Measurements from ENCODE around the gene SLITRK3. TPM values are rescaled to one million over a fixed set of nuclear protein-coding genes. Genes with fewer than 3 reads are reported as not detected.

The SLITRK3 gene, protein sequence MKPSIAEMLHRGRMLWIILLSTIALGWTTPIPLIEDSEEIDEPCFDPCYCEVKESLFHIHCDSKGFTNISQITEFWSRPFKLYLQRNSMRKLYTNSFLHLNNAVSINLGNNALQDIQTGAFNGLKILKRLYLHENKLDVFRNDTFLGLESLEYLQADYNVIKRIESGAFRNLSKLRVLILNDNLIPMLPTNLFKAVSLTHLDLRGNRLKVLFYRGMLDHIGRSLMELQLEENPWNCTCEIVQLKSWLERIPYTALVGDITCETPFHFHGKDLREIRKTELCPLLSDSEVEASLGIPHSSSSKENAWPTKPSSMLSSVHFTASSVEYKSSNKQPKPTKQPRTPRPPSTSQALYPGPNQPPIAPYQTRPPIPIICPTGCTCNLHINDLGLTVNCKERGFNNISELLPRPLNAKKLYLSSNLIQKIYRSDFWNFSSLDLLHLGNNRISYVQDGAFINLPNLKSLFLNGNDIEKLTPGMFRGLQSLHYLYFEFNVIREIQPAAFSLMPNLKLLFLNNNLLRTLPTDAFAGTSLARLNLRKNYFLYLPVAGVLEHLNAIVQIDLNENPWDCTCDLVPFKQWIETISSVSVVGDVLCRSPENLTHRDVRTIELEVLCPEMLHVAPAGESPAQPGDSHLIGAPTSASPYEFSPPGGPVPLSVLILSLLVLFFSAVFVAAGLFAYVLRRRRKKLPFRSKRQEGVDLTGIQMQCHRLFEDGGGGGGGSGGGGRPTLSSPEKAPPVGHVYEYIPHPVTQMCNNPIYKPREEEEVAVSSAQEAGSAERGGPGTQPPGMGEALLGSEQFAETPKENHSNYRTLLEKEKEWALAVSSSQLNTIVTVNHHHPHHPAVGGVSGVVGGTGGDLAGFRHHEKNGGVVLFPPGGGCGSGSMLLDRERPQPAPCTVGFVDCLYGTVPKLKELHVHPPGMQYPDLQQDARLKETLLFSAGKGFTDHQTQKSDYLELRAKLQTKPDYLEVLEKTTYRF
- total RNA-seq, result 0.71 to 0.87 TPM (median 0.81 TPM) in 3 replicates

- peaks cover 82% of the 10 kb centered on the region for H3K27me3 Mint-ChIP-seq (ENCODE audit: low read depth)
- no peaks in the 10 kb centered on the region for H3K36me3 Mint-ChIP-seq
- H3K4me3 Mint-ChIP-seq, result peak within 1 kb of the TSS; percentile 73
- H3K9me3 Mint-ChIP-seq, result no peaks in the 10 kb centered on the region
- TF ChIP-seq CTCF (IDR thresholded peaks at IDR 0.05; ENCODE audit: unreplicated experiment), result no peak
- H3K27ac Mint-ChIP-seq, result no peak within 1 kb of the TSS
- DNase-seq (ENCODE audit: low spot score in 2 of 2, unreplicated experiment in 2 of 2), result no peak
- H3K4me1 Mint-ChIP-seq, result peaks cover 44% of the 10 kb centered on the region
Measured at GRCh38 chr3:165195640-165196576, at the start of gene SLITRK3. SLITRK3 (minus strand) TSS chr3:165196384; CDS start chr3:165190830, 5,554 bp downstream.

GRCh38 chr3:165243597-165243996 is 47.4 kb upstream of the SLITRK3 start:
- H3K27ac Mint-ChIP-seq, result no peak overlapping the region
- peaks cover 16% of the 10 kb centered on the region for H3K9me3 Mint-ChIP-seq
- H3K4me3 Mint-ChIP-seq, result no peak overlapping the region
- H3K27me3 Mint-ChIP-seq (ENCODE audit: low read depth), result peaks cover 5% of the 10 kb centered on the region
- H3K36me3 Mint-ChIP-seq, result no peaks in the 10 kb centered on the region
- no peak for TF ChIP-seq CTCF (IDR thresholded peaks at IDR 0.05; ENCODE audit: unreplicated experiment)
- no peaks in the 10 kb centered on the region for H3K4me1 Mint-ChIP-seq
- DNase-seq (ENCODE audit: low spot score in 2 of 2, unreplicated experiment in 2 of 2), result no peak

DNA sequence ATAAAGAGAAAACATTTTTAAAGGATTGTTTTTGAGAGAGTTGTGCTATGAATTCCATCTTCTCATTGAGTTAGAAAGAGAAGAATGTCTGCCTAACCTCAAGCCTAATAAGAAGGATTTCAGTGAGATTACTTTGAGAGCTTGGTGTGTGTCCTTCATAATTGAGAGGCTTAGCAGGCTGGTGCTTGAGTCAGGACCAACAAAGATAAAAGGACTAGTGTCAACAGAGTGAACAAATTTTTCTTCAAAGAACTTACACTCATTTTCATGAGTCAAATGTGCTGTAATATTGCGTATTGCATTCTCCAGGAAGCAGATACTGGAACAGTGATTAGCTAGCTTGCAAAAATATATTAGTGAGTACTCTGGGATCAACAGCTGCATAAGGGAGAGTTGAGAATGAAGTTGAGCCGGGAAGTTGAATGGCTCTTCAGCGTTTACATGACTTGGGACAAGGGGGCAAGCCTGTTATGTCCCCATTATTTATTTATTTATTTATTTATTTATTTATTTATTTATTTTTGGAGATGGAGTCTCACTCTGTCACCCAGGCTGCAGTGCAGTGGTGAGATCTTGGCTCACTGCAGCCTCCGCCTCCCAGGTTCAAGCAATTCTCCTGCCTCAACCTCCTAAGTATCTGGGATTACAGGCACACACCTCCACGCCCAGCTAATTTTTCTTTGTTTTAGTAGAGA is 37.5 kb upstream of the SLITRK3 start:
- peaks cover 2% of the 10 kb centered on the region for H3K4me1 Mint-ChIP-seq
- DNase-seq (ENCODE audit: low spot score in 2 of 2, unreplicated experiment in 2 of 2), result no peak
- no peak overlapping the region for H3K27ac Mint-ChIP-seq
- H3K27me3 Mint-ChIP-seq (ENCODE audit: low read depth), result peaks cover 14% of the 10 kb centered on the region
- no peak for TF ChIP-seq CTCF (IDR thresholded peaks at IDR 0.05; ENCODE audit: unreplicated experiment)
- no peaks in the 10 kb centered on the region for H3K9me3 Mint-ChIP-seq
- no peaks in the 10 kb centered on the region for H3K36me3 Mint-ChIP-seq
- no peak overlapping the region for H3K4me3 Mint-ChIP-seq

- no peak for TF ChIP-seq CTCF (IDR thresholded peaks at IDR 0.05; ENCODE audit: unreplicated experiment)
- no peak overlapping the region for H3K27ac Mint-ChIP-seq
- no peaks in the 10 kb centered on the region for H3K4me1 Mint-ChIP-seq
- H3K36me3 Mint-ChIP-seq, result no peaks in the 10 kb centered on the region
- H3K27me3 Mint-ChIP-seq (ENCODE audit: low read depth), result peaks cover 41% of the 10 kb centered on the region
- no peaks in the 10 kb centered on the region for H3K9me3 Mint-ChIP-seq
- no peak overlapping the region for H3K4me3 Mint-ChIP-seq
- no peak for DNase-seq (ENCODE audit: low spot score in 2 of 2, unreplicated experiment in 2 of 2)
Measured at GRCh38 chr3:165225604-165226003, 29.4 kb upstream of the SLITRK3 start.
